Vagina (tissue), 2 donors: ENCODE measurements around the gene RAB13.

Source experiments
- CTCF ChIP-seq, 3 experiments: fragments of 450-650 bp in 2 of 3; fragments of 200-600 bp in 1 of 3; sonication (generic) in 1 of 3; IDR thresholded peaks; one replicate each; pipeline ENCODE4 v1.5.1; 2017 to 2019; ENCODE audit warnings: antibody characterized with exemption in 3 of 3, mild to moderate bottlenecking in 2 of 3, moderate library complexity in 2 of 3
- POLR2A ChIP-seq, 2 donors: fragments of 450-650 bp; IDR thresholded peaks; one replicate each; pipeline ENCODE4 v1.6.1; 2017; ENCODE audit warnings: antibody characterized with exemption in 2 of 2, mild to moderate bottlenecking in 2 of 2, moderate library complexity in 2 of 2

- no peak for TF ChIP-seq CTCF (IDR thresholded peaks at IDR 0.05)
- no peak for TF ChIP-seq POLR2A (IDR thresholded peaks at IDR 0.05)
Observed at GRCh38 chr1:154014154-154014907, 28.2 kb upstream of the RAB13 start.
